Measurements from ENCODE around the gene AMER1. TPM values are rescaled to one million over a fixed set of nuclear protein-coding genes. Genes with fewer than 3 reads are reported as not detected.

AMER1 gene
- total RNA-seq, 1 donor from 2014 or later, result 1.9 TPM

DNA sequence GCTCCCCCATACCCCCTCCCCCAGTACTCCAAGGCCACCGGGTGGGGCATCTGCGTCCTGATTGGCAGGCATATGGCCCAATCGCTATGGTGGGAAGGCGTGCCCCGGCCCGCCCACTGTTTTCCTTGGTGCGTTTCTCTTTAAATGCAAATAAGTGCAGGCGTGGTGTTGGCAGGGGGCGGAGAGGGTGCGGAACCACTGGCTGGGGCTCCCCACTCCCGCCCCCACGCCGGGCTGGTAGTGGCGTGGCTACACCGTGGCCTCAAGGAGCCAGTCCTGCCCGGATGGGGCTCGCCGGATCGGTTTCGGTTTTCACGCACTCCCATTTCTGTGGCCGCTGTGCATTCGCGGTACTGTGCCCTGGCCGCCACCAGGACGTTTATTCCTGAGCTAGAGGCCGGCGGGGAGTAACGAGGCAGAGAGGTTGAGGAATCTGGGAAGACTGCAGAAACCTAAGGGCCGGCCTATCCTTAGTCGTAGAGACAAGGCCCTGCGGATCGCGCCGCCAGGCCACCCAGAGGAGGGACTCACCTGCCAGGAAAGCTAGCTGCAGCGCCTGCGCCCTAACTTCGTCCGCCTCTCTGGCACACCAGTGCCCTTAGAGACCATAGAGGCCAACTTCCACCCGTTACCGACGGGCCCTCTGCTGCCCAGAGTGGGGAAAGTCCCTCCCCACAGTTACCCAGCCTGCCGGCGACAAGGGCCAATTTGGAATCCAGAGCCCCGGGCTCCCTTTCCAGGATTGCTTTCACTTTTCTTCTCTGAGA is 410 bp upstream of the AMER1 start:
- peak overlapping the region; percentile 70 for H3K4me3 ChIP-seq (ENCODE audit: low read depth, low read length)
- TF ChIP-seq, protein P1, sequence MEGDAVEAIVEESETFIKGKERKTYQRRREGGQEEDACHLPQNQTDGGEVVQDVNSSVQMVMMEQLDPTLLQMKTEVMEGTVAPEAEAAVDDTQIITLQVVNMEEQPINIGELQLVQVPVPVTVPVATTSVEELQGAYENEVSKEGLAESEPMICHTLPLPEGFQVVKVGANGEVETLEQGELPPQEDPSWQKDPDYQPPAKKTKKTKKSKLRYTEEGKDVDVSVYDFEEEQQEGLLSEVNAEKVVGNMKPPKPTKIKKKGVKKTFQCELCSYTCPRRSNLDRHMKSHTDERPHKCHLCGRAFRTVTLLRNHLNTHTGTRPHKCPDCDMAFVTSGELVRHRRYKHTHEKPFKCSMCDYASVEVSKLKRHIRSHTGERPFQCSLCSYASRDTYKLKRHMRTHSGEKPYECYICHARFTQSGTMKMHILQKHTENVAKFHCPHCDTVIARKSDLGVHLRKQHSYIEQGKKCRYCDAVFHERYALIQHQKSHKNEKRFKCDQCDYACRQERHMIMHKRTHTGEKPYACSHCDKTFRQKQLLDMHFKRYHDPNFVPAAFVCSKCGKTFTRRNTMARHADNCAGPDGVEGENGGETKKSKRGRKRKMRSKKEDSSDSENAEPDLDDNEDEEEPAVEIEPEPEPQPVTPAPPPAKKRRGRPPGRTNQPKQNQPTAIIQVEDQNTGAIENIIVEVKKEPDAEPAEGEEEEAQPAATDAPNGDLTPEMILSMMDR (conservative IDR thresholded peaks at IDR 0.05; ENCODE audit: low read depth, low read length), result peak; percentile 8
- DNase-seq (ENCODE audit: low read depth), result peak; percentile 46

GRCh38 chrX:64204701-64205440 is 637 bp downstream of the AMER1 start:
- no peak for DNase-seq (ENCODE audit: low read depth)
- peak overlapping the region; percentile 70 for H3K4me3 ChIP-seq (ENCODE audit: low read depth, low read length)
- TF ChIP-seq, protein P1 (conservative IDR thresholded peaks at IDR 0.05; ENCODE audit: low read depth, low read length), result no peak

DNA sequence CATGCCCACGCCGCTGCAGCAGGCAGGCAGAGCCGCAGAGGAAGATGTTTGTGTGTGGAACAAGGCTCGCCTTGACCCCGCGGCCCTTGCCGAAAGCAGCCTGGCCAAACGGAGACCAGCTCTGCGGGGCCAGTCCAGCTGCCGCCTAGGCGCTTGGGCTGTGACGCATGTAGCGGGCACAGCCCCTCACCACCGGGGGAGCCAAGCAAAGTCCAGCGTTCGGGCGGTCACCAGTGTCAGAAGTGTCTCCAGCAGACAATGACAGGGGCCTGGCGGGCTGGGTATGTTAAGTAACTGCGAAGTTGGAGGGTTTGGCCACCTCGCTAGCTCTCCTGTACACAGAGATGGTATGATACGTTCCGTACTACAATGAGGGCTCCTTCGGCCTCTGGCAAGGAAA is 1.3 kb downstream of the AMER1 start:
- TF ChIP-seq, protein P1 (conservative IDR thresholded peaks at IDR 0.05; ENCODE audit: low read depth, low read length), result no peak
- H3K4me3 ChIP-seq (ENCODE audit: low read depth, low read length), result peak overlapping the region; percentile 70
- no peak for DNase-seq (ENCODE audit: low read depth)

- no peak for DNase-seq (ENCODE audit: low read depth)
- TF ChIP-seq, protein P1 (conservative IDR thresholded peaks at IDR 0.05; ENCODE audit: low read depth, low read length), result no peak
Measured at GRCh38 chrX:64202808-64203325, 2.6 kb downstream of the AMER1 start.

DNA sequence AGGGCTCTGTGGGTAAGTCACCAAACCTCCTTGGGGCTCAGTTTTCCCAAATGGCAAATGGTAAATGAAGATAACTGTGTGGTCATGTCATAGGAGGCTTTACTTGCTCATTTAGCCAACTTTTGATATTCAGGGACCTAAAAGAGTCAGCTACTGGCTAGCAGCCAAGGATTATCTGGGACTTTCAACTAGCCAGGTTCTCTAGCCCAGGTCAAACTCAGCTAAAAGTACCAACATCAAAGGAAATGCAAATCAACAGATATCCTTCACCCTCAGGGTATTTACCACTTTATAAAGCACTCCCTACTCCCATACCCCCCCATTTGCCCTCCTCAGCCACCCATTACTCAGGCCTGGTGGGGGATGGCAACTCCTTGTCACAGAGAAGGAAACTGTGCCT is 7.5 kb downstream of the AMER1 start:
- TF ChIP-seq, protein P1 (conservative IDR thresholded peaks at IDR 0.05; ENCODE audit: low read depth, low read length), result no peak
- no peak for DNase-seq (ENCODE audit: low read depth)
- no peak overlapping the region for H3K4me3 ChIP-seq (ENCODE audit: low read depth, low read length)

More at GRCh38 chrX:64202808-64203325, 2.6 kb downstream of the AMER1 start:
- H3K4me3 ChIP-seq (ENCODE audit: low read depth, low read length), result no peak overlapping the region

DNA sequence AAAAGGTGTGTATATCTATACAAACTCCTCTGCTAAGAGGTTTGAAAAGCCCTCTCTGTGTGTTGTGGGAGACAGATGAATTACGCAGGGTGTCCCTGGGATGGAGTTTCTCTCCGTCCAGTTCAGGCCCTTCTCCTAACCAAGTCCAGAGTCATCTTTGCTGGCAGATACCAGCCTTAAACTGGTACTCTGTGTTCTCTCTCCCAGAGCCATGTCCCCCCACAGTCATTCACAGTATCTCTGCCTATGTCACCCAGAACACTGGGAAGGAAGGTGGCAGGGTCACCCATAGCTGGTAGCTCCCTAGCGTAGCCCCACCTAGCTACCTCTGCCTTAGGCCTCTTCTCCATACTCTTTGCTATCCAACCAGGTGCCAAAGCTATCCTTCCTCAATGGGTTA is 8.9 kb downstream of the AMER1 start:
- TF ChIP-seq, protein P1 (conservative IDR thresholded peaks at IDR 0.05; ENCODE audit: low read depth, low read length), result no peak
- H3K4me3 ChIP-seq (ENCODE audit: low read depth, low read length), result no peak overlapping the region
- DNase-seq (ENCODE audit: low read depth), result no peak
